K562 (cell line): ENCODE results near the gene HAL. TPM values are rescaled to one million over a fixed set of nuclear protein-coding genes. Genes with fewer than 3 reads are reported as not detected.

Source experiments
- ATAC-seq: fragments of 200-7000 bp; cut with Tn5 transposase; 3 replicates; pipeline ENCODE4 v1.9.1; 2020; ENCODE audit warnings: moderate library complexity
- BruUV-seq: library from RNA; stranded (reverse); fragments of 400-500 nt; replicated peaks from 2 replicates; lab custom pipeline; 2021; lab: Mats Ljungman, UMichigan
- CTCF ChIA-PET: fragments of 300-600 bp; formaldehyde crosslinking; extraction: SDS; loops from one replicate; lab custom pipeline; 2021; ENCODE audit warnings: low intra/inter-chr PET ratio; lab: Yijun Ruan, JAX
- POLR2A ChIA-PET: fragments of 300-600, 350-650 bp; sonication (Branson Sonifier 250); formaldehyde crosslinking; extraction: SDS; loops from one replicate; lab custom pipeline; 2021; ENCODE audit warnings: antibody characterized with exemption, inconsistent platforms; lab: Yijun Ruan, JAX
- DNase-seq, 4 experiments: peaks; one replicate each; pipeline versions ENCODE4 v3.0.0 to v3.0.0-alpha.2; 2011 to 2018; ENCODE audit warnings: low spot score in 3 of 4, mixed read lengths in 3 of 4; ENCODE audit errors: extremely low read depth in 1 of 4
- FAIRE-seq: peaks from 2 replicates; lab custom pipeline; 2011; peaks lifted over from hg19 to GRCh38; lab: Jason Lieb, UNC
- H2AFZ ChIP-seq: 2 replicates; pipeline ENCODE4 v1.6.0; 2011; ENCODE audit warnings: low read depth, low read length, control low read depth, inconsistent platforms
- H3K27ac ChIP-seq: fragments of 200-600 bp; 3 replicates; pipeline ENCODE4 v1.8.0; 2011; ENCODE audit warnings: low read depth, mild to moderate bottlenecking, control low read depth, inconsistent platforms, low read length, moderate library complexity, mixed read lengths; ENCODE audit errors: extremely low read depth
- H3K27me3 ChIP-seq, 2 experiments: fragments of 300-600 bp in 1 of 2; 2 replicates in 1 of 2; 3 replicates in 1 of 2; pipeline versions ENCODE4 v1.6.0 to v1.8.0; 2011; ENCODE audit warnings: inconsistent platforms in 2 of 2, low read length in 2 of 2, mild to moderate bottlenecking in 1 of 2, mixed read lengths in 1 of 2, moderate library complexity in 1 of 2; ENCODE audit not compliant: control insufficient read depth in 2 of 2, insufficient read depth in 2 of 2
- H3K36me3 ChIP-seq: fragments of 300-600 bp; 3 replicates; pipeline ENCODE4 v1.8.0; 2011; ENCODE audit warnings: mild to moderate bottlenecking, low read length, inconsistent platforms; ENCODE audit not compliant: control insufficient read depth, insufficient read depth
- H3K4me1 ChIP-seq, 2 experiments: fragments of 200-600 bp in 1 of 2; replicated peaks in 1 of 2; 2 replicates in 1 of 2; 3 replicates in 1 of 2; pipeline versions ENCODE4 v1.5.1 to v1.8.0; 2011; ENCODE audit warnings: inconsistent platforms in 2 of 2, low read length in 2 of 2, mild to moderate bottlenecking in 1 of 2, mixed read lengths in 1 of 2, moderate library complexity in 1 of 2; ENCODE audit not compliant: control insufficient read depth in 2 of 2, insufficient read depth in 2 of 2
- H3K4me2 ChIP-seq: 2 replicates; pipeline ENCODE4 v1.6.1; 2011; ENCODE audit warnings: low read length, control low read depth, inconsistent platforms, mixed read lengths; ENCODE audit not compliant: insufficient read depth
- H3K4me3 ChIP-seq: fragments of 200-600 bp; sonication (generic), shearing (Covaris generic); 2 replicates; pipeline ENCODE4 v1.5.1; 2016; ENCODE audit warnings: control low read depth, inconsistent platforms
- H3K79me2 ChIP-seq: fragments of 200-600 bp; 3 replicates; pipeline ENCODE4 v1.8.0; 2011; ENCODE audit warnings: low read length, inconsistent platforms; ENCODE audit not compliant: control insufficient read depth, insufficient read depth
- H3K9ac ChIP-seq, 2 experiments: 2 replicates each; pipeline versions ENCODE4 v1.6.0 to v1.6.1; 2011; ENCODE audit warnings: low read depth in 2 of 2, low read length in 2 of 2, control low read depth in 1 of 2, inconsistent platforms in 1 of 2, mild to moderate bottlenecking in 1 of 2, mixed read lengths in 1 of 2; ENCODE audit not compliant: insufficient read depth in 1 of 2
- H3K9me1 ChIP-seq: one replicate; pipeline ENCODE4 v1.6.0; 2011; ENCODE audit warnings: inconsistent platforms, mild to moderate bottlenecking, low read length, moderate library complexity; ENCODE audit not compliant: control insufficient read depth, insufficient read depth
- H3K9me3 ChIP-seq: replicated peaks from 2 replicates; pipeline ENCODE4 v1.5.1; 2011; ENCODE audit warnings: low read depth, low read length, inconsistent platforms; ENCODE audit not compliant: control insufficient read depth, insufficient read depth
- H4K20me1 ChIP-seq: replicated peaks from 2 replicates; pipeline ENCODE4 v1.6.1; 2011; ENCODE audit warnings: low read length, inconsistent platforms, mixed read lengths; ENCODE audit not compliant: control insufficient read depth, insufficient read depth
- ARID3A ChIP-seq: IDR thresholded peaks from 2 replicates; pipeline ENCODE4 v1.6.1; 2012; ENCODE audit warnings: low read depth, low read length, improper control_type of control experiment, borderline replicate concordance
- CBX3 ChIP-seq, 2 experiments: IDR thresholded peaks; 1 replicate in 1 of 2; 2 replicates in 1 of 2; pipeline ENCODE4 v1.6.1; 2012; ENCODE audit warnings: inconsistent platforms in 2 of 2, low read length in 2 of 2, borderline replicate concordance in 1 of 2, control low read depth in 1 of 2
- CGGBP1 ChIP-seq: fragments of 250-450 bp; sonication (Bioruptor Pico); IDR thresholded peaks from 2 replicates; pipeline ENCODE4 v1.9.0; 2021; ENCODE audit warnings: mild to moderate bottlenecking
- E2F4 ChIP-seq: sonication (generic); formaldehyde crosslinking; IDR thresholded peaks from 2 replicates; pipeline ENCODE4 v1.8.0; 2022; ENCODE audit warnings: mild to moderate bottlenecking, low read depth, missing genetic modification reagents
- EGR1 ChIP-seq: fragments of 450-650 bp; conservative IDR thresholded peaks from 2 replicates; pipeline ENCODE4 v1.6.1; 2017; ENCODE audit warnings: mild to moderate bottlenecking
- ELF2 ChIP-seq: fragments of 250-450 bp; sonication (Bioruptor Pico); IDR thresholded peaks from 2 replicates; pipeline ENCODE4 v1.5.0; 2021; ENCODE audit warnings: mild to moderate bottlenecking
- ETS2 ChIP-seq: IDR thresholded peaks from 2 replicates; pipeline ENCODE4 v1.6.1; 2016; ENCODE audit warnings: borderline replicate concordance, missing genetic modification characterization, mild to moderate bottlenecking, moderate library complexity, missing compliant biosample characterization; ENCODE audit not compliant: poor library complexity, severe bottlenecking
- KLF6 ChIP-seq: fragments of 250-450 bp; sonication (Bioruptor Pico); IDR thresholded peaks from 2 replicates; pipeline ENCODE4 v1.4.0; 2020; ENCODE audit warnings: mild to moderate bottlenecking, moderate library complexity, borderline replicate concordance
- PRMT5 ChIP-seq: sonication (generic); formaldehyde crosslinking; IDR thresholded peaks from 2 replicates; pipeline ENCODE4 v1.5.0; 2020; ENCODE audit warnings: missing genetic modification reagents
- RBM14 ChIP-seq: fragments of 200-400 bp; formaldehyde crosslinking; IDR thresholded peaks from 2 replicates; pipeline ENCODE4 v1.6.1; 2018; ENCODE audit warnings: low read depth, mild to moderate bottlenecking, low read length, moderate library complexity, borderline replicate concordance; ENCODE audit not compliant: insufficient read depth
- TSC22D4 ChIP-seq: fragments of 450-650 bp; IDR thresholded peaks from 2 replicates; pipeline ENCODE4 v1.6.1; 2016; ENCODE audit warnings: missing genetic modification characterization, missing biosample characterization, control low read depth
- ZBTB11 ChIP-seq, 3 experiments: fragments of 200-800 bp in 1 of 3; fragments of 250-450 bp in 1 of 3; fragments of 450-650 bp in 1 of 3; sonication (Bioruptor Pico) in 1 of 3; sonication (Bioruptor generic) in 1 of 3; formaldehyde crosslinking in 1 of 3; IDR thresholded peaks; 2 replicates each; pipeline versions ENCODE4 v1.6.1 to v1.8.0; 2016 to 2022; ENCODE audit warnings: mild to moderate bottlenecking in 2 of 3, missing genetic modification characterization in 2 of 3, missing compliant biosample characterization in 1 of 3, moderate library complexity in 1 of 3
- ZFX ChIP-seq: sonication (generic); formaldehyde crosslinking; IDR thresholded peaks from 2 replicates; pipeline ENCODE4 v1.8.0; 2022; ENCODE audit warnings: mild to moderate bottlenecking, missing genetic modification reagents, moderate library complexity
- ZNF12 ChIP-seq: sonication (generic); formaldehyde crosslinking; IDR thresholded peaks from 2 replicates; pipeline ENCODE4 v1.4.0; 2020; ENCODE audit warnings: mild to moderate bottlenecking, missing genetic modification reagents
- WGBS: fragments of 100-300 bp; shearing (Covaris generic); methylation state at CpG from one replicate; pipeline ENCODE4 v1.1.6; 2016; ENCODE audit warnings: low coverage, mixed read lengths; ENCODE audit not compliant: insufficient coverage; ENCODE audit errors: missing lambda C conversion rate; 5-methylcytosine and 5-hydroxymethylcytosine counted together
- in situ Hi-C: fragments of 300-500 bp; cut with MboI; formaldehyde crosslinking; loops from 4 replicates; pipeline ENCODE4 v1.15.0; 2018; ENCODE audit warnings: inconsistent platforms, mixed read lengths
- intact Hi-C: fragments of 100-400 bp; cut with micrococcal nuclease; formaldehyde crosslinking; loops from 2 replicates; pipeline ENCODE4 v1.14.2; 2022
- polyA plus RNA-seq, 8 experiments: library from polyadenylated mRNA; depleted of rRNA in 4 of 8; stranded (reverse) in 5 of 8; unstranded in 3 of 8; fragments of >200 nt; fragmentation: Nextera tagmentation in 2 of 8; fragmentation: Illumina TruSeq in 1 of 8; extraction: Ambion mirVana in 2 of 8; extraction: Trizol in 1 of 8; gene quantifications; 2 replicates each; pipeline versions ENCODE4 v1.2.1 to v1.2.3, GENCODE V29; 2011 to 2014; ENCODE audit warnings: inconsistent platforms in 1 of 8, missing spikeins in 1 of 8
- total RNA-seq, 7 experiments: library from RNA; depleted of rRNA in 6 of 7; stranded (reverse); fragments of >200 nt in 6 of 7; fragmentation: Illumina TruSeq in 2 of 7; extraction: Trizol in 2 of 7; gene quantifications; 2 replicates each; pipeline versions ENCODE4 v1.2.1 to v1.2.3, GENCODE V29; 2011 to 2021; ENCODE audit warnings: low replicate concordance in 1 of 7

Gene HAL
- total and polyA plus RNA-seq, 9 of the 15 experiments (the other 6 are each of a cell fraction or from before 2014, with no cell fraction given): 0.03 to 0.36 (median 0.20) TPM; not detected in 4

GRCh38 chr12:96025518-96025917 is 29.4 kb upstream of the HAL start:
- no peak overlapping the region for H3K9ac ChIP-seq
- H3K4me2 ChIP-seq: no peak overlapping the region
- H2AFZ ChIP-seq: no peak overlapping the region
- CTCF ChIA-PET: no interaction called here
- H3K27me3 ChIP-seq: no peaks in the 10 kb centered on the region
- no peak overlapping the region for H3K4me3 ChIP-seq
- no peaks in the 10 kb centered on the region for H3K9me3 ChIP-seq
- H3K9me1 ChIP-seq: no peaks in the 10 kb centered on the region
- H3K36me3 ChIP-seq: peaks cover 3% of the 10 kb centered on the region; the same call in 2 of the 3 replicates
- intact Hi-C loops (no loop called here), in situ Hi-C loops (no loop called here)
- DNase-seq (no peak), FAIRE-seq (no peak), ATAC-seq (no peak)
- POLR2A ChIA-PET: interaction anchor here (0.6 kb wide), 1 partner anchor 505 kb away, joined by 3 read pairs; no protein-coding TSS in a partner anchor
- 71% methylated on average over 3 of the region's 4 CpGs for WGBS
- no peaks in the 10 kb centered on the region for H3K4me1 ChIP-seq
- no peaks in the 10 kb centered on the region for H4K20me1 ChIP-seq
- no peaks in the 10 kb centered on the region for H3K79me2 ChIP-seq
- no TSS peak for BruUV-seq
- no peak overlapping the region for H3K27ac ChIP-seq
- TF ChIP-seq EGR1: no peak
- no peak for TF ChIP-seq E2F4 (CRISPR knock-in tag)
- TF ChIP-seq PRMT5 (CRISPR knock-in tag): no peak
- TF ChIP-seq ETS2: no peak
- TF ChIP-seq RBM14: no peak
- no peak for TF ChIP-seq ZBTB11 (CRISPR knock-in tag; IDR thresholded peaks at IDR 0.05)
- TF ChIP-seq CBX3 (IDR thresholded peaks at IDR 0.05; ENCODE audit: borderline replicate concordance in 1 of 2, low read length in 2 of 2): no peak
- TF ChIP-seq CGGBP1 (CRISPR knock-in tag): no peak
- no peak for TF ChIP-seq TSC22D4 (tag)
- TF ChIP-seq ARID3A: no peak
- no peak for TF ChIP-seq ELF2
- TF ChIP-seq KLF6 (CRISPR knock-in tag): no peak
- TF ChIP-seq ZFX (CRISPR knock-in tag): no peak
- TF ChIP-seq ZNF12 (CRISPR knock-in tag): no peak
